Skeletal muscle tissue (tissue), 4 donors: ENCODE results near the gene VPS9D1. TPM values are rescaled to one million over a fixed set of nuclear protein-coding genes. Genes with fewer than 3 reads are reported as not detected.
"Not testable (repeated sequence)": the region's sequence is repeated elsewhere in the genome, so short reads cannot be mapped to it uniquely, and the experiment has no call there.

Experiments used
- H3K27ac ChIP-seq: one replicate; pipeline ENCODE4 v1.7.0; 2013; ENCODE audit warnings: mild to moderate bottlenecking, low read depth, low read length, inconsistent platforms
- H3K27me3 ChIP-seq, 3 donors: one replicate each; pipeline ENCODE4 v1.7.0; 2013; ENCODE audit warnings: low read length in 3 of 3; ENCODE audit not compliant: control insufficient read depth in 3 of 3, insufficient read depth in 3 of 3
- H3K36me3 ChIP-seq, 3 donors: one replicate each; pipeline ENCODE4 v1.7.0; 2013; ENCODE audit warnings: low read length in 3 of 3; ENCODE audit not compliant: control insufficient read depth in 3 of 3, insufficient read depth in 3 of 3
- H3K4me1 ChIP-seq, 3 donors: one replicate each; pipeline ENCODE4 v1.7.0; 2013; ENCODE audit warnings: low read length in 3 of 3, mild to moderate bottlenecking in 3 of 3; ENCODE audit not compliant: control insufficient read depth in 3 of 3, insufficient read depth in 3 of 3
- H3K4me3 ChIP-seq, 3 donors: one replicate each; pipeline ENCODE4 v1.7.0; 2013; ENCODE audit warnings: low read length in 3 of 3
- H3K9ac ChIP-seq, 3 donors: one replicate each; pipeline ENCODE4 v1.7.0; 2013; ENCODE audit warnings: low read length in 3 of 3, mild to moderate bottlenecking in 3 of 3, moderate library complexity in 2 of 3, low read depth in 1 of 3
- H3K9me3 ChIP-seq, 3 donors: one replicate each; pipeline ENCODE4 v1.7.0; 2013; ENCODE audit warnings: low read length in 3 of 3; ENCODE audit not compliant: control insufficient read depth in 3 of 3
- total RNA-seq: library from RNA; depleted of rRNA; stranded (reverse); fragments of >200 nt; gene quantifications from one replicate; pipeline ENCODE4 v1.2.3, GENCODE V29; 2014
- donor health status: Osteomylitis.

The VPS9D1 gene
- total RNA-seq, 1 donor from 2014 or later = 3.1 TPM

- H3K4me3 ChIP-seq, H3K9me3 ChIP-seq, H3K27ac ChIP-seq, H3K9ac ChIP-seq, H3K27me3 ChIP-seq: not testable (repeated sequence)
- H3K36me3 ChIP-seq = peaks cover 19 to 37% (median 26%) of the 10 kb centered on the region in 3 donors
- peaks cover 9 to 14% (median 14%) of the 10 kb centered on the region in 3 donors for H3K4me1 ChIP-seq
Measured at GRCh38 chr16:89689621-89690020, 31.1 kb downstream of the VPS9D1 start.

DNA sequence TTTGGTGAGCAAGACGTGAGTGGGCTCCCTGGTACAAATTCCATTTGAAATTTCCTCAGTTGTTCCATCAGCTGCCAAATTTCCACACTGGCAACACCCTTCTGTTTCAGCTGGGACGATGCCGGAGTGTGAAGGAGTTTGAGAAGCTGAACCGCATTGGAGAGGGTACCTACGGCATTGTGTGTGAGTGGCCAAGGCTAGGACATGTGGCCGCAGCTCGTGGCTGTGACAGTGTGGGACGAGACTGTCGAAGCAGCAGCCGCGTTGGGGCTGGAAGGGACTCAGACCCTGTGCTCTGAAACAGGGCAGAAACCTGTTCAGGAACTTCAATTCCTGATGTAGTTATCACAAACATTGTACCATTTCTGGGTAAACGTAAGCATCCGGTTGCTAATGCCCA lies 31.6 kb downstream of the VPS9D1 start:
- Histone ChIP-seq H3K36me3 (peaks cover 19 to 32% (median 23%) of the 10 kb centered on the region in 3 donors), H3K4me3 (no peak overlapping the region), H3K27me3 (no peaks in the 10 kb centered on the region), H3K4me1 (peaks cover 9 to 14% (median 14%) of the 10 kb centered on the region in 3 donors), H3K9me3 (no peaks in the 10 kb centered on the region), H3K27ac (no peak overlapping the region), H3K9ac (no peak overlapping the region)

DNA sequence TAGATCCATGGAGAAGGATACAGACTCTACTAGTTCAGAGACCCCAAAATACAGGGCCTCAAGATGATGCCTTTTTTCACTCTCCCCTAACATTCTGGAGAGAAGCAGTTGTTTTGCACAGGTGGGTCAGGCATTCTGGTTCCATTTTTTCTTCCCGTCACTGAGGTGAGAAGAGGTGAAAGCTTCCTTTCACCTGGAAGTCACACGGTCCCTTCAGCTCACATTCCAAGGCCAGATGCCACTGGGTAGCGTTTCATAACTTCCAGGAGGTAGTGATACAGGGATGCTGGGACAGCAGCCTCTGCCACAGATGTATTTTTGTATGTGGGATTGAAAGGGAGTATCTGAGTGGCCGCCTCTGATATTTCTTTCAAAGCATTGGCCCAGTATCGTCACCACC lies 32.3 kb downstream of the VPS9D1 start:
- no peak overlapping the region for H3K27ac ChIP-seq
- no peaks in the 10 kb centered on the region for H3K27me3 ChIP-seq
- peaks cover 9 to 14% (median 14%) of the 10 kb centered on the region in 3 donors for H3K4me1 ChIP-seq
- no peak overlapping the region for H3K9ac ChIP-seq
- H3K4me3 ChIP-seq = no peak overlapping the region
- no peaks in the 10 kb centered on the region for H3K9me3 ChIP-seq
- H3K36me3 ChIP-seq = peaks cover 16 to 25% (median 21%) of the 10 kb centered on the region in 3 donors

- Histone ChIP-seq H3K27me3 (no peaks in the 10 kb centered on the region), H3K4me1 (peaks cover 9 to 14% (median 14%) of the 10 kb centered on the region in 3 donors), H3K36me3 (peaks cover 13 to 19% (median 18%) of the 10 kb centered on the region in 3 donors), H3K4me3 (peak overlapping the region; percentile 85 to 93 (median 92)), H3K9ac (peak overlapping the region; percentile 82 to 84 (median 83)), H3K9me3 (no peaks in the 10 kb centered on the region), H3K27ac (peak overlapping the region; percentile 68)
Measured at GRCh38 chr16:89687092-89687940, 33.4 kb downstream of the VPS9D1 start.

GRCh38 chr16:89686520-89687091 lies 34.1 kb downstream of the VPS9D1 start, which contains the start of gene CDK10:
CDK10 (plus strand) TSS chr16:89686689; CDS start chr16:89686711, 22 bp downstream.
- Histone ChIP-seq H3K9me3 (no peaks in the 10 kb centered on the region), H3K27ac (peak within 1 kb of the TSS; percentile 68), H3K9ac (peak within 1 kb of the TSS; percentile 82 to 84 (median 83)), H3K27me3 (no peaks in the 10 kb centered on the region), H3K4me3 (peak within 1 kb of the TSS; percentile 85 to 93 (median 92)), H3K36me3 (peaks cover 12 to 15% (median 13%) of the 10 kb centered on the region in 3 donors), H3K4me1 (peaks cover 9 to 14% (median 14%) of the 10 kb centered on the region in 3 donors)

DNA sequence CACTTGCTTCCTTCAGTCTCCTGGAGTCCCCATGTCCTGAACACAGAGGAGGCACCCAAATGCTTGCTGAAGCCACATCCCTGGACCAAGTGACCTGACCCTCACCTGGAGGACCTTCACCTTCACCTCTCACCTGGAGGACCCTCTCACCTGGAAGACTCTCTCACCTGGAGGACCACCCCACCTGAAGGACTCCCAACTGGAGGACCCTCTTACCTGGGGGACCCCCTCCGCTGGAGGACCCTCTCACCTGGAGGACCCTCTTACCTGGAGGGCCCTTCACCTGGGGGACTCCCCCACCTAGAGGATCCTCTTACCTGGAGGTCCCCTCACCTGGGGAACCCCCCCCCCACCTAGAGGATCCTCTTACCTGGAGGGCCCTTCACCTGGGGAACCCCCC lies 34.8 kb downstream of the VPS9D1 start:
- no peak overlapping the region for H3K27ac ChIP-seq
- H3K36me3 ChIP-seq = peaks cover 8 to 11% (median 8%) of the 10 kb centered on the region in 3 donors
- H3K27me3 ChIP-seq = no peaks in the 10 kb centered on the region
- H3K4me1 ChIP-seq = peaks cover 9 to 14% (median 14%) of the 10 kb centered on the region in 3 donors
- no peak overlapping the region for H3K4me3 ChIP-seq
- no peaks in the 10 kb centered on the region for H3K9me3 ChIP-seq
- no peak overlapping the region for H3K9ac ChIP-seq

GRCh38 chr16:89678258-89678657 lies 42.4 kb downstream of the VPS9D1 start:
- Histone ChIP-seq H3K36me3 (no peaks in the 10 kb centered on the region), H3K27ac (no peak overlapping the region), H3K4me1 (no peaks in the 10 kb centered on the region), H3K9ac (no peak overlapping the region), H3K27me3 (no peaks in the 10 kb centered on the region), H3K9me3 (no peaks in the 10 kb centered on the region), H3K4me3 (no peak overlapping the region)

DNA sequence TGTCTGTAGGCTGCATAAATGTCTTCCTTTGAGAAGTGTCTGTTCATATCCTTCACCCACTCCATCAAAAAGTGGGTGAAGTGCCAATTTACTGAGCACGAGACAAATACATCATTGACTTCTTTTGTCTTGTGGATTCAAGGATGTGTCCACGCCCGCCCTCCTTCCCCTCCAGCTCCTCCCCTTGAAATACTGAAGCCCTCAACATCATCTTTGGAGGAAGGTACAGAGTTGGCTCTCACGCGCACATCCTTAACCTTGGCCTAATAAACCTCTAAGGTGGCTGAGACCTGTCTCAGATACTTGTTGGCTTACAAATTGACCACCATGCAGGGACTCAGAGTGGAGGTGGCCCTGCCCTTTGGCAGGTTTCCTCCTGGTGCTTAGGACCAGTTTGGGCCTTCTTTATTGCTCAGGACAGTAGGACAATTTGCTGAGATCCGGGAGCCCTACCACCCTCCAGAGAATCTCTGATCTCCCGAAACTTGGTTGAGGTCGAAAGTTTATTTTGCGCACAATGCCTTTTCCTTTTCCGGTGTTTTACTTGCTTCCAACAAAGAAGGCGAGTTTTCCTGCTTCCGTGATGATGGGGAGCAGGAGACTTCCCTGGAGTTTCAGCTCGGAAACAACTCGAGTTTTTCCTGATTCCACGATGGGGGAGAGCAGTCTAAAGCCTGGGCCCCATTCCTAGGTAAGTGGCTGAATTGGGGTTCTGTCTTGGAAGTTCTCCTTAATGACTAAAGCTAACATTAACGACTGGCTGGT lies 48.3 kb downstream of the VPS9D1 start:
- no peaks in the 10 kb centered on the region for H3K27me3 ChIP-seq
- H3K4me1 ChIP-seq = no peaks in the 10 kb centered on the region
- H3K9me3 ChIP-seq = no peaks in the 10 kb centered on the region
- no peak overlapping the region for H3K4me3 ChIP-seq
- no peak overlapping the region for H3K9ac ChIP-seq
- no peaks in the 10 kb centered on the region for H3K36me3 ChIP-seq
- H3K27ac ChIP-seq = no peak overlapping the region

GRCh38 chr16:89671565-89671964 lies 49.1 kb downstream of the VPS9D1 start:
- not testable (repeated sequence) for H3K9me3 ChIP-seq, H3K36me3 ChIP-seq, H3K27me3 ChIP-seq, H3K27ac ChIP-seq, H3K4me1 ChIP-seq, H3K4me3 ChIP-seq, H3K9ac ChIP-seq
